Activated CD4-positive, alpha-beta memory T cell treated with anti-CD3 and anti-CD28 coated beads for 36 hours (primary cell): ENCODE data around the gene PLA2G4F. TPM values are rescaled to one million over a fixed set of nuclear protein-coding genes. Genes with fewer than 3 reads are reported as not detected.

Experiments used
- CTCF ChIA-PET: fragments of 350-600 bp; sonication (Branson Sonifier 250); formaldehyde crosslinking; loops from one replicate; lab custom pipeline; 2021; ENCODE audit warnings: antibody characterized with exemption, inconsistent platforms; lab: Charles Lee
- POLR2A ChIA-PET: fragments of 350-600 bp; sonication (Branson Sonifier 250); formaldehyde crosslinking; loops from one replicate; lab custom pipeline; 2021; ENCODE audit warnings: antibody characterized with exemption; lab: Charles Lee
- DNase-seq: peaks from one replicate; pipeline ENCODE4 v3.0.0-alpha.2; 2020
- H3K27ac Mint-ChIP-seq: one replicate; pipeline ENCODE4 v1.8.0; 2021; ENCODE audit warnings: mixed read lengths
- H3K27me3 Mint-ChIP-seq: one replicate; pipeline ENCODE4 v1.8.0; 2021; ENCODE audit warnings: mixed read lengths
- H3K36me3 Mint-ChIP-seq: one replicate; pipeline ENCODE4 v1.8.0; 2021; ENCODE audit warnings: mixed read lengths
- H3K4me1 Mint-ChIP-seq: one replicate; pipeline ENCODE4 v1.8.0; 2021; ENCODE audit warnings: low read depth, mixed read lengths
- H3K4me3 Mint-ChIP-seq: one replicate; pipeline ENCODE4 v1.8.0; 2021; ENCODE audit warnings: mild to moderate bottlenecking, mixed read lengths
- H3K9me3 Mint-ChIP-seq: one replicate; pipeline ENCODE4 v1.8.0; 2021; ENCODE audit warnings: mixed read lengths
- intact Hi-C: fragments of 100-400 bp; cut with micrococcal nuclease; formaldehyde crosslinking; loops from one replicate; pipeline ENCODE4 v1.15.1; 2023
- total RNA-seq, 2 experiments: library from RNA; stranded (reverse); gene quantifications; one replicate each; pipeline ENCODE4 v1.2.3, GENCODE V29; 2021

PLA2G4F gene
- total RNA-seq, 2 experiments from 2014 or later = not detected

DNA sequence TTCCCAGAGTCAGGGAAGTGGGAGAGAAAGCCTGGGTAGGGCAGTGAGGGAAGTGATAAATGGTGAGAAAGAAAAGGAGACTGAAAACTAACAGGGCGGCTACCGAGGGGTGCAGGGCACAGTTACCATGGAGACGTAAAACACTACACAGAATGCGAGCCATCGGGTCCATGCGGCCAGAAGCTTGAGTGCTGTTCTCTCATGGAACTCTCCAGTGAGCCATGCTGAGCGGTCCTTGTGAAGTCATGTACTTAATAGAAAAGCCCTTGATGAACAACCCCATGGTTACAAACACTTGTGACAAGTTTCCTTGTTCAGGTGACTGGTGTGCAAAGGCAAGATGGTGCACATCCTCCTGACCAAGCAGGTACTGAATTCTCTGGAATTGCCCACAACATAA is 3.7 kb upstream of the PLA2G4F start:
- ChIA-PET CTCF (no interaction called here), POLR2A (no interaction called here)
- DNase-seq = no peak
- Mint-ChIP-seq H3K36me3 (peaks cover 33% of the 10 kb centered on the region), H3K4me3 (no peak overlapping the region), H3K4me1 (no peaks in the 10 kb centered on the region), H3K27me3 (no peaks in the 10 kb centered on the region), H3K27ac (no peak overlapping the region), H3K9me3 (no peaks in the 10 kb centered on the region)
- intact Hi-C loops = no loop called here

DNA sequence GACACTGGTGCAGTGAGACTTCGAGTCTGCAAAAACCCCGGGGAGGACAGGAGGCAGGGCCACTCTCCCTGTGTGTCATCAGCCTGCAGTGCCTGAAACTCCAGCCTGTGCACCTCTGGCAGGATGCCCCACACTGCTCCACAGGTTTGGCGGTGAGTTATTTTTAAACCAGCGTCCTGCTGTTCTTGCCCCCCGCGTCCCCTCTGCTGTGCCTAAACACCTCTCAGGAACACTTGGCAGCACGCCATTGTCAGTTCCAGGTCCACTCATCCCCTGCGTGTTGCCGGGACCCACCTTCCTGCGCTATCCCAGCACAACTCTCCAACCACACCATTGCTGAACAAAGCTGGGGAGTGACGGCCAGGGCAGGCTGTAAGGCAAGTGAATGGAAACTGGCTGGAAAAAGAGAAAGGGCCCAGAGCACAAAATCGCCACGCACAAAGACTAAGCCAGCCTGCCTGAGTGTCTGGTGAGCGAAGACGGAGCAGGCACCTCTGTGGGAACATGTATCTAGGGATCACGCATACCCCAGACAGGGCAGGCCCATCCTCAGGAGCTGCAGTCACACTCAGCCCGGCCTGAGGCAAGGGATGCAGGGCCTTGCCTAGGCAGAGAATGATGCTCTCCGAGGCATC is 3.1 kb upstream of the PLA2G4F start:
- intact Hi-C loops = no loop called here
- Mint-ChIP-seq H3K27me3 (no peaks in the 10 kb centered on the region), H3K27ac (no peak overlapping the region), H3K36me3 (peaks cover 26% of the 10 kb centered on the region), H3K4me1 (no peaks in the 10 kb centered on the region), H3K4me3 (no peak overlapping the region), H3K9me3 (no peaks in the 10 kb centered on the region)
- POLR2A ChIA-PET = no interaction called here
- CTCF ChIA-PET = no interaction called here
- DNase-seq = no peak

- no peaks in the 10 kb centered on the region for H3K4me1 Mint-ChIP-seq
These were observed 2.5 kb upstream of the PLA2G4F start for GRCh38 chr15:42158941-42159340.

DNA sequence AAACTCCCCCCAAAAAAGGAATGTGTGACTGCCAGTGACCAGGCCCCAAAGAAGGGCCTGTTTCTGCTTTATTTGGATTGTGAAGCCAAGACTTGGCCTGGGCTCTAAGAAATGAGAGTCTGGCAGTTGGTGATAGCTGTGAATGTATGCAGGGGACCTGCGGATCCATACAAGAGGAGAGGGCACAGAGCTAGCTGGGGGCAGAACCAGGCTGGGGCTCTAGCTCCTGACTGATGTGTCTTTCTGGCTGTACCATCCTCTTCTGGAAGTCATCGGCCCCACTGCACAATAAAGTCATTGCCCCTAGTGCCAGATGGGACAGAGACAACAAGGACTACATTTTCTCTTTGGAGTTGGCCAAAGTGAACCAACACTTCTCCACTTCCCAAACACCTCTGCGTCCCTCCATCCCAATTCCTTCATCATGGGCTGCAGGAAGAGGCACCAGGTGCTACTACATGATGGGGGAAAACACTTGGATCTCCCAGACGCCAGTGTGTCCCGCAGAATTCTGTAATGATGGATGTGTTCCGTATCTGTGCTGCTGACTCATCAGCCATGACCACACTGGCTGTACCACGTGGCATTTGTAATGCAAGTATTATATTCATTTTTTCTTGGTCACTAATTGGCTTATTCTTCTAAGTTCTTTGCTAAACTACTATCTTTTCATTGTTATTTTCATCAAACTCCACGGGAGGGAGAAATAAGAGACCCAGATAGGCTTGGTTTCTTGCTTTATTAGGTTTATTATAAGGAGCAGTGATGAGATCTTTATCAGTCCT is 1.7 kb upstream of the PLA2G4F start:
- no peaks in the 10 kb centered on the region for H3K9me3 Mint-ChIP-seq
- H3K27ac Mint-ChIP-seq = no peak overlapping the region
- peaks cover 19% of the 10 kb centered on the region for H3K36me3 Mint-ChIP-seq
- H3K27me3 Mint-ChIP-seq = no peaks in the 10 kb centered on the region
- ChIA-PET CTCF (no interaction called here), POLR2A (no interaction called here)
- DNase-seq = no peak
- intact Hi-C loops = no loop called here
- H3K4me3 Mint-ChIP-seq = no peak overlapping the region
- H3K4me1 Mint-ChIP-seq = no peaks in the 10 kb centered on the region

More at GRCh38 chr15:42158941-42159340, 2.5 kb upstream of the PLA2G4F start:
- ChIA-PET POLR2A (no interaction called here), CTCF (no interaction called here)
- no peak overlapping the region for H3K27ac Mint-ChIP-seq
- DNase-seq = no peak
- H3K27me3 Mint-ChIP-seq = no peaks in the 10 kb centered on the region
- H3K4me3 Mint-ChIP-seq = no peak overlapping the region
- no peaks in the 10 kb centered on the region for H3K9me3 Mint-ChIP-seq
- intact Hi-C loops = no loop called here
- H3K36me3 Mint-ChIP-seq = peaks cover 23% of the 10 kb centered on the region

DNA sequence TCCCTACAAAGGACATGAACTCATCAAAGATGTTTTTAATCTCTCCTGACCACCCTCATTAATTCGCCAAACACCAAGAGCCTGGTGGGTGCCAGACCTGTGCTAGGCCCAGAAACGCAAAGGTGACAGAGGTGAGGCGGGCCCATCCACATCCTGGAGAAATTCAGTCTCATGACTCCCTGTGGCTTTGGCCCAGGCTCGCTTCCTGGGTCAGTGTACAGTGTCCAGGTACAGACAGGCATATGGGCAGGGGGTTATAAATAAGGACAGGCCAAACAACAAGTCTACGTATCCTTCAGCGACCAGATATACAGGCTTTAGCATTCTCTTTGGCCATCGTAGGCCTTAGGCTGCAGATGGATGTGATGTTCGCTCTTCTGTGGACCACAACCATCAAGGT is 945 bp upstream of the PLA2G4F start:
- H3K9me3 Mint-ChIP-seq = no peaks in the 10 kb centered on the region
- no peaks in the 10 kb centered on the region for H3K4me1 Mint-ChIP-seq
- intact Hi-C loops = no loop called here
- ChIA-PET POLR2A (no interaction called here), CTCF (no interaction called here)
- no peak for DNase-seq
- H3K4me3 Mint-ChIP-seq = no peak overlapping the region
- H3K36me3 Mint-ChIP-seq = peaks cover 18% of the 10 kb centered on the region
- H3K27ac Mint-ChIP-seq = no peak overlapping the region
- no peaks in the 10 kb centered on the region for H3K27me3 Mint-ChIP-seq

DNA sequence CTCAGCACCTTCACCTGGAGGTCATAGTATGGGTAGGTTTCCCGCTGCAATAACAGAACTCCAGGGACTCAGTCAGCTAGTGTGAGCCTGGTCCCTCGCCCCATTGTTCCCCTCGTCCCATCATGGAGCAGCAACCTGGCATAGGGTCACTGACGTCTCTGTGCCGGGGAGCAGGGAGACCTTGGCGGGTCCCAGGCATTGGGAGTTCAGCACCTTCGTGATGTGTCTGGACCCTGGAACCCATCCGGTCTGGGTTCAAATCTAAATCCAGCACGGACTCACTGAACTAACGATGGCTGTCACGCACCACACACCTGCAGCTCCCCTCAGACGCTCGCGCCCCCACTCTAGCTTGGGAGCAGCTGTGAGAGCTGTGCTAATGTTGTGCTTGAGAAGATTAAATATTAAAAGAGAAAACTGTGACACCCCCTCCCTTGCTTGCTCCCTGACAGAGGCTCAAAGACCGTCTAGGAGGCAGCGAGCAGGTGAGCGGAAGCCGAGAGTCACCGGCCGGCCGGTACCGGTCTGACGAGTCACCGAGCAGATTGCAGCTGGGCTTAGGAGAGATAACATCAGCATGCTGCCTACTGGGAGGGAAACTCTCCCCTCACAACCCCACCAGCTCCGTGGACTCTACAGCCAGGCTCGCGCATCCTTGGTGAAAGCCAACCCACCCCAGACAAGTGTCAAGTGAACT is 742 bp downstream of the PLA2G4F start:
- POLR2A ChIA-PET = no interaction called here
- Mint-ChIP-seq H3K9me3 (no peaks in the 10 kb centered on the region), H3K4me1 (no peaks in the 10 kb centered on the region), H3K27me3 (no peaks in the 10 kb centered on the region), H3K36me3 (peaks cover 13% of the 10 kb centered on the region), H3K27ac (no peak overlapping the region), H3K4me3 (no peak overlapping the region)
- DNase-seq = no peak
- intact Hi-C loops = no loop called here
- CTCF ChIA-PET = interaction anchor here (2.2 kb wide), 1 partner anchor 18 kb away, joined by 8 read pairs; no protein-coding TSS in a partner anchor

- Mint-ChIP-seq H3K27me3 (no peaks in the 10 kb centered on the region), H3K9me3 (no peaks in the 10 kb centered on the region), H3K4me3 (no peak overlapping the region), H3K27ac (no peak overlapping the region), H3K36me3 (peaks cover 11% of the 10 kb centered on the region), H3K4me1 (no peaks in the 10 kb centered on the region)
- CTCF ChIA-PET = interaction anchor here (2.2 kb wide), 1 partner anchor 17 kb away, joined by 8 read pairs; no protein-coding TSS in a partner anchor
- POLR2A ChIA-PET = no interaction called here
- intact Hi-C loops = no loop called here
- no peak for DNase-seq
These were observed 1.5 kb downstream of the PLA2G4F start for GRCh38 chr15:42154956-42155355.

DNA sequence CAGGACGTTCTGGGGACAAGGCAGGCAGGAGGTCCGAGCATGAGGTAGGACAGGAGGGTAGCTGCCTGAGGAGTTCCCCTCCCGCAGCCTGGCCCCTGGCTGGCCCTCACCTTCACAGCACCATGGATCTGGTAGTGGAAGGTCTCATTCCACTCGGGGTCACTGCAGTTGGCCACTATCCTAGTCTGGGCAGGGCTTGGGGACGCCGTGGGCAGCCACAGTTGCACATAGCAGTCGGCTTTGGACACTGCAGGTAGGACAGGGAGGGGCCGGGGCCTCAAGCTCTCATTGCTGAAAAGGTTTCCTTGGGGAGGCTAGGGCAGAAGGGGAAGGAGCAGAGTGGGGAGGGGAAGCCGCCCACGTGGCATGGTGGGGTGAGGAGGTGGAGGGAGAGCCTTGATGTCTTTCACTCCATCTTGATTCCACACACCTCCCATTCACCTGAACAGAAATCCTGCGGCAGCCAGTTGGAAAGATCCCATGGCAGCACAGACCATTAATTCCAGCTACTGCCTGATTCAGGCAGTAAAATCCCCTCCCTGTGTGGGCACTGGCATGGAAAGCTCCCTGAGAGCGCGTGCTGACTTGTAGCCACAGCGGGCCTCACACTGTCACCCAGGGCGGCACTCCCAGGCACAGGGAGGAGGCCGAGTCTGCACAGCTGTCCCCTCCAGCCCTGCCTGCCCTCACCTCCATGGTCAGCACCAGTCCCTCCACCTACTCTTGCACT is 2.1 kb downstream of the PLA2G4F start:
- ChIA-PET POLR2A (no interaction called here), CTCF (interaction anchor here (0.6 kb wide), 1 partner anchor 70 kb away, joined by 4 read pairs; no protein-coding TSS in a partner anchor)
- Mint-ChIP-seq H3K4me1 (no peaks in the 10 kb centered on the region), H3K4me3 (no peak overlapping the region), H3K36me3 (peaks cover 7% of the 10 kb centered on the region), H3K9me3 (no peaks in the 10 kb centered on the region), H3K27me3 (no peaks in the 10 kb centered on the region), H3K27ac (no peak overlapping the region)
- no peak for DNase-seq
- intact Hi-C loops = no loop called here

- Mint-ChIP-seq H3K4me3 (no peak overlapping the region), H3K27ac (no peak overlapping the region), H3K36me3 (peaks cover 3% of the 10 kb centered on the region), H3K27me3 (no peaks in the 10 kb centered on the region), H3K4me1 (no peaks in the 10 kb centered on the region), H3K9me3 (no peaks in the 10 kb centered on the region)
- intact Hi-C loops = no loop called here
- no peak for DNase-seq
- POLR2A ChIA-PET = no interaction called here
- CTCF ChIA-PET = no interaction called here
These were observed 2.6 kb downstream of the PLA2G4F start for GRCh38 chr15:42153874-42154211.

DNA sequence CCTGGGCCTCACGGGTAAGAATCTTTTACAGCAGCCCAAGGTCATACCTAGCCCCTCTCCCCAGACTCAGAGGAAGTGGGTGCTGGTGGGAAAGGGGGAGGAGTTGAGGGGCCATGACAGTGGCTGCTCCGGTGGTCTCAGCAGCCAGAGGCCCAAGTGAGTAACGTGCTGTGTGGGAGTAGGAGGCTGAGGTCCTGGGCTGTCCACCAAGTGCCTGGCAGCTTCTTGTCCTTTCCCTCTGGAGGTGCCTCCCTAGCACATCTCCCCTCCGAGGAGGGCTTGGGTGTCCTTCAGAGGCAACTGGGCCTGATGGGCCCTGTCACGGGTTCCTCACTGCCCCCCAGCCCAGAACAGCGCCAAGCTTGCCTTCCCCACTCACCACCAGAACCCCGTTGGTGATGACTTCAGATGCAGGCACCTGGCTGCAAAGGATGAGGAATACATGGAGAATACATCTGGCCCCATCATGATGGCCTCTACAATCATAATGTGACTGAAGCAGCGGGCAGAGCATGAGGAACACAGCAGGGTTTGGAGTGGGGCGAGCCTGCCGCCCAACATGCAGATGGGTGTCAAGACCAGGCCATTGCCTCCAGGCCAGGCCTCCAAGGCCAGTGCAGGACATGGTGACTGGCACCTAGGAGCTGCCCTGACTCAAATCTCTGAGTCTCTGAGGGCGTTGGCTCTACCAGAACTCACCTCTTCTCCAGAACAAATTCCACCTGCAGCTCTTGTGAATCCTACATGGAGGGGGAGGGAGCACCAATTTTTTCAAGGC is 3.3 kb downstream of the PLA2G4F start:
- Mint-ChIP-seq H3K27ac (no peak overlapping the region), H3K36me3 (no peaks in the 10 kb centered on the region), H3K4me1 (no peaks in the 10 kb centered on the region), H3K4me3 (no peak overlapping the region), H3K27me3 (no peaks in the 10 kb centered on the region), H3K9me3 (no peaks in the 10 kb centered on the region)
- intact Hi-C loops = no loop called here
- POLR2A ChIA-PET = no interaction called here
- CTCF ChIA-PET = no interaction called here
- no peak for DNase-seq

GRCh38 chr15:42152196-42152920 is 4.1 kb downstream of the PLA2G4F start:
- H3K27ac Mint-ChIP-seq = no peak overlapping the region
- H3K27me3 Mint-ChIP-seq = no peaks in the 10 kb centered on the region
- no peaks in the 10 kb centered on the region for H3K9me3 Mint-ChIP-seq
- POLR2A ChIA-PET = no interaction called here
- CTCF ChIA-PET = no interaction called here
- intact Hi-C loops = no loop called here
- DNase-seq = no peak
- H3K36me3 Mint-ChIP-seq = no peaks in the 10 kb centered on the region
- H3K4me1 Mint-ChIP-seq = no peaks in the 10 kb centered on the region
- H3K4me3 Mint-ChIP-seq = no peak overlapping the region
